ENCODE measurements around the gene ODF2L.

- TF ChIP-seq CHD2 (IDR thresholded peaks at IDR 0.05; ENCODE audit: low read depth, low read length) (no peak), MNT (conservative IDR thresholded peaks at IDR 0.05) (no peak), CHAMP1 (IDR thresholded peaks at IDR 0.05) (no peak)
These were observed 33.1 kb upstream of the ODF2L start for GRCh38 chr1:86429122-86429725.
